ENCODE results near the gene FOXJ3.

FOXJ3 gene

GRCh38 chr1:42154685-42155084 is 180.3 kb downstream of the FOXJ3 start:
- no peak for DNase-seq (ENCODE audit: extremely low spot score)
- CTCF ChIA-PET: interaction anchor here (1.6 to 9.9 kb wide), 2 partner anchors 7 to 19 kb away, joined by 4 to 60 read pairs; no protein-coding TSS in a partner anchor
- TF ChIP-seq CTCF (IDR thresholded peaks at IDR 0.05; ENCODE audit: control extremely low read depth, extremely low read depth, low read depth, missing control alignments): no peak
- POLR2A ChIA-PET: no interaction called here

- no peak for TF ChIP-seq CTCF (IDR thresholded peaks at IDR 0.05; ENCODE audit: control extremely low read depth, extremely low read depth, low read depth, missing control alignments)
- no peak for DNase-seq (ENCODE audit: extremely low spot score)
- ChIA-PET POLR2A (no interaction called here), CTCF (interaction anchor here (9.9 kb wide), 1 partner anchor 20 kb away, joined by 60 read pairs; no protein-coding TSS in a partner anchor)
These were observed 181.4 kb downstream of the FOXJ3 start for GRCh38 chr1:42153624-42154023.

- ChIA-PET CTCF (interaction anchor here (9.9 kb wide), 1 partner anchor 21 kb away, joined by 60 read pairs; no protein-coding TSS in a partner anchor), POLR2A (no interaction called here)
- DNase-seq (ENCODE audit: extremely low spot score): no peak
- TF ChIP-seq CTCF (IDR thresholded peaks at IDR 0.05; ENCODE audit: control extremely low read depth, extremely low read depth, low read depth, missing control alignments): no peak
These were observed 182.0 kb downstream of the FOXJ3 start, which contains the start of gene GUCA2B for GRCh38 chr1:42152907-42153600. GUCA2B (plus strand) TSS chr1:42153410; CDS start chr1:42153451, 41 bp downstream.

GRCh38 chr1:42152119-42152518 is 182.9 kb downstream of the FOXJ3 start:
- POLR2A ChIA-PET: no interaction called here
- no peak for TF ChIP-seq CTCF (IDR thresholded peaks at IDR 0.05; ENCODE audit: control extremely low read depth, extremely low read depth, low read depth, missing control alignments)
- CTCF ChIA-PET: interaction anchor here (1.6 to 9.9 kb wide), 2 partner anchors 22 to 226 kb away, joined by 3 to 60 read pairs; no protein-coding TSS in a partner anchor
- DNase-seq (ENCODE audit: extremely low spot score): no peak

- ChIA-PET CTCF (interaction anchor here (1.1 to 9.9 kb wide), 3 partner anchors 10 to 225 kb away, joined by 3 to 60 read pairs (median 3); no protein-coding TSS in a partner anchor), POLR2A (no interaction called here)
- TF ChIP-seq CTCF (IDR thresholded peaks at IDR 0.05; ENCODE audit: control extremely low read depth, extremely low read depth, low read depth, missing control alignments): no peak
These were observed 184.4 kb downstream of the FOXJ3 start for GRCh38 chr1:42150651-42151050.

GRCh38 chr1:42148166-42148565 is 186.9 kb downstream of the FOXJ3 start:
- POLR2A ChIA-PET: no interaction called here
- TF ChIP-seq CTCF (IDR thresholded peaks at IDR 0.05; ENCODE audit: control extremely low read depth, extremely low read depth, low read depth, missing control alignments): no peak
- CTCF ChIA-PET: interaction anchor here (1.0 to 1.7 kb wide), 6 partner anchors 11 to 925 kb away, joined by 3 to 10 read pairs (median 4); no protein-coding TSS in a partner anchor
- no peak for DNase-seq (ENCODE audit: extremely low spot score)

More at GRCh38 chr1:42150651-42151050, 184.4 kb downstream of the FOXJ3 start:
- no peak for DNase-seq (ENCODE audit: extremely low spot score)

All from GM10248 (cell line).